Gastroesophageal sphincter (tissue), 3 donors: ENCODE results near the gene TRPC4.

ENCODE experiments used
- CTCF ChIP-seq, 4 experiments: fragments of 200-600 bp in 2 of 4; fragments of 450-650 bp in 2 of 4; sonication (generic) in 1 of 4; IDR thresholded peaks; one replicate each; pipeline ENCODE4 v1.5.1; 2017 to 2019; ENCODE audit warnings: antibody characterized with exemption in 4 of 4, mild to moderate bottlenecking in 2 of 4, moderate library complexity in 2 of 4
- EP300 ChIP-seq: sonication (generic); formaldehyde crosslinking; IDR thresholded peaks from one replicate; pipeline ENCODE4 v1.6.1; 2017; ENCODE audit warnings: antibody characterized with exemption, mild to moderate bottlenecking
- POLR2A ChIP-seq, 2 donors: fragments of 450-650 bp; IDR thresholded peaks; one replicate each; pipeline ENCODE4 v1.6.1; 2017; ENCODE audit warnings: antibody characterized with exemption in 2 of 2, mild to moderate bottlenecking in 2 of 2, moderate library complexity in 1 of 2
- POLR2AphosphoS5 ChIP-seq: sonication (generic); formaldehyde crosslinking; IDR thresholded peaks from one replicate; pipeline ENCODE4 v1.6.1; 2017; ENCODE audit warnings: antibody characterized with exemption

- TF ChIP-seq EP300 = no peak
- TF ChIP-seq CTCF (IDR thresholded peaks at IDR 0.05) = no peak
- TF ChIP-seq POLR2A (IDR thresholded peaks at IDR 0.05) = no peak
- TF ChIP-seq POLR2AphosphoS5 = no peak
Measured at GRCh38 chr13:37870489-37870845, 895 bp upstream of the TRPC4 start.
